Peyer's patch (tissue), 4 donors: ENCODE data around the gene GLUD1. TPM values are rescaled to one million over a fixed set of nuclear protein-coding genes. Genes with fewer than 3 reads are reported as not detected.

Source experiments
- DNase-seq, 3 donors: peaks; one replicate each; pipeline ENCODE4 v3.0.0-alpha.2; 2017 to 2019
- H3K27ac ChIP-seq, 4 donors: fragments of 200-600 bp; sonication (generic); one replicate each; pipeline ENCODE4 v1.5.1; 2016 to 2019
- H3K27me3 ChIP-seq, 2 donors: fragments of 200-600 bp; sonication (generic); one replicate each; pipeline ENCODE4 v1.5.1; 2019
- H3K36me3 ChIP-seq, 3 donors: fragments of 200-600 bp; sonication (generic); one replicate each; pipeline ENCODE4 v1.5.1; 2016 to 2019
- H3K4me1 ChIP-seq, 4 donors: fragments of 200-600 bp; sonication (generic); one replicate each; pipeline ENCODE4 v1.5.1; 2016 to 2019
- H3K4me3 ChIP-seq, 4 donors: fragments of 200-600 bp; sonication (generic); 1 replicate in 3 of 4; 2 replicates in 1 of 4; pipeline ENCODE4 v1.5.1; 2016 to 2019; ENCODE audit warnings: mild to moderate bottlenecking in 1 of 4
- H3K9me3 ChIP-seq, 4 donors: fragments of 200-600 bp; sonication (generic); one replicate each; pipeline ENCODE4 v1.5.1; 2016 to 2019; ENCODE audit warnings: mild to moderate bottlenecking in 1 of 4
- CTCF ChIP-seq, 6 experiments: fragments of 450-650 bp in 4 of 6; fragments of 200-600 bp in 2 of 6; sonication (generic) in 1 of 6; IDR thresholded peaks; one replicate each; pipeline ENCODE4 v1.5.1; 2017 to 2019; ENCODE audit warnings: antibody characterized with exemption in 6 of 6, mild to moderate bottlenecking in 3 of 6, moderate library complexity in 1 of 6
- POLR2A ChIP-seq, 2 donors: fragments of 450-650 bp; IDR thresholded peaks; one replicate each; pipeline ENCODE4 v1.5.1; 2017; ENCODE audit warnings: antibody characterized with exemption in 2 of 2, mild to moderate bottlenecking in 2 of 2, moderate library complexity in 2 of 2
- total RNA-seq, 4 donors: library from RNA; depleted of rRNA; stranded (reverse); fragments of >200 nt; gene quantifications; one replicate each; pipeline ENCODE4 v1.1.0, GENCODE V29; 2016

Gene GLUD1
- total RNA-seq, 4 donors from 2014 or later: 116 to 308 (median 168) TPM

- Histone ChIP-seq H3K27me3 (no peaks in the 10 kb centered on the region), H3K36me3 (peaks cover 0 to 86% (median 0%) of the 10 kb centered on the region in 3 donors), H3K9me3 (no peaks in the 10 kb centered on the region), H3K4me3 (no peak overlapping the region), H3K27ac (no peak overlapping the region), H3K4me1 (no peaks in the 10 kb centered on the region)
- DNase-seq: no peak
- TF ChIP-seq CTCF (IDR thresholded peaks at IDR 0.05) (no peak), POLR2A (IDR thresholded peaks at IDR 0.05) (no peak)
Observed at GRCh38 chr10:87064651-87065050, 30.0 kb downstream of the GLUD1 start.

GRCh38 chr10:87060280-87060928 is 34.2 kb downstream of the GLUD1 start:
- Histone ChIP-seq H3K36me3 (peaks cover 0 to 96% (median 0%) of the 10 kb centered on the region in 3 donors), H3K4me3 (no peak overlapping the region), H3K27me3 (no peaks in the 10 kb centered on the region), H3K27ac (no peak overlapping the region), H3K4me1 (no peaks in the 10 kb centered on the region), H3K9me3 (no peaks in the 10 kb centered on the region)
- TF ChIP-seq CTCF (IDR thresholded peaks at IDR 0.05): no peak
- no peak for TF ChIP-seq POLR2A (IDR thresholded peaks at IDR 0.05)
- no peak for DNase-seq

GRCh38 chr10:87059401-87059800 is 35.2 kb downstream of the GLUD1 start:
- Histone ChIP-seq H3K27ac (no peak overlapping the region), H3K27me3 (no peaks in the 10 kb centered on the region), H3K4me1 (no peaks in the 10 kb centered on the region), H3K4me3 (no peak overlapping the region), H3K9me3 (no peaks in the 10 kb centered on the region), H3K36me3 (peaks cover 0 to 99% (median 0%) of the 10 kb centered on the region in 3 donors)
- no peak for TF ChIP-seq POLR2A (IDR thresholded peaks at IDR 0.05)
- no peak for TF ChIP-seq CTCF (IDR thresholded peaks at IDR 0.05)
- DNase-seq: no peak

- Histone ChIP-seq H3K4me1 (no peaks in the 10 kb centered on the region), H3K27ac (no peak overlapping the region), H3K27me3 (no peaks in the 10 kb centered on the region), H3K36me3 (peaks cover 0 to 99% (median 0%) of the 10 kb centered on the region in 3 donors), H3K9me3 (no peaks in the 10 kb centered on the region), H3K4me3 (no peak overlapping the region)
- TF ChIP-seq POLR2A (IDR thresholded peaks at IDR 0.05) (no peak), CTCF (IDR thresholded peaks at IDR 0.05) (no peak)
- DNase-seq: no peak
Observed at GRCh38 chr10:87058171-87058570, 36.5 kb downstream of the GLUD1 start.

GRCh38 chr10:87054373-87055295 is 40.0 kb downstream of the GLUD1 start:
- no peaks in the 10 kb centered on the region for H3K9me3 ChIP-seq
- no peak for DNase-seq
- H3K36me3 ChIP-seq: peaks cover 0 to 99% (median 6%) of the 10 kb centered on the region in 3 donors
- TF ChIP-seq CTCF (IDR thresholded peaks at IDR 0.05) (no peak), POLR2A (IDR thresholded peaks at IDR 0.05) (no peak)
- H3K27me3 ChIP-seq: no peaks in the 10 kb centered on the region
- no peak overlapping the region for H3K4me3 ChIP-seq
- no peaks in the 10 kb centered on the region for H3K4me1 ChIP-seq
- H3K27ac ChIP-seq: no peak overlapping the region
